HEK293T (cell line): Measurements from ENCODE around the gene DCX.

ENCODE experiments used
- FOXA1 ChIP-seq: fragments of 450-650 bp; IDR thresholded peaks from 2 replicates; pipeline ENCODE4 v1.6.1; 2016; ENCODE audit warnings: mild to moderate bottlenecking
- FOXK2 ChIP-seq: fragments of 450-650 bp; IDR thresholded peaks from 2 replicates; pipeline ENCODE4 v1.6.1; 2016; ENCODE audit warnings: mild to moderate bottlenecking
- HDGF ChIP-seq: fragments of 450-650 bp; IDR thresholded peaks from 2 replicates; pipeline ENCODE4 v1.6.1; 2017; ENCODE audit warnings: antibody characterized with exemption, borderline replicate concordance
- SP1 ChIP-seq: fragments of 450-650 bp; IDR thresholded peaks from 2 replicates; pipeline ENCODE4 v1.6.1; 2017
- SUZ12 ChIP-seq: fragments of 450-650 bp; IDR thresholded peaks from 2 replicates; pipeline ENCODE4 v1.6.1; 2016; ENCODE audit warnings: mild to moderate bottlenecking
- TF ChIP-seq, protein P1 (sequence below): fragments of 450-650 bp; IDR thresholded peaks from 2 replicates; pipeline ENCODE4 v1.6.1; 2016

DNA sequence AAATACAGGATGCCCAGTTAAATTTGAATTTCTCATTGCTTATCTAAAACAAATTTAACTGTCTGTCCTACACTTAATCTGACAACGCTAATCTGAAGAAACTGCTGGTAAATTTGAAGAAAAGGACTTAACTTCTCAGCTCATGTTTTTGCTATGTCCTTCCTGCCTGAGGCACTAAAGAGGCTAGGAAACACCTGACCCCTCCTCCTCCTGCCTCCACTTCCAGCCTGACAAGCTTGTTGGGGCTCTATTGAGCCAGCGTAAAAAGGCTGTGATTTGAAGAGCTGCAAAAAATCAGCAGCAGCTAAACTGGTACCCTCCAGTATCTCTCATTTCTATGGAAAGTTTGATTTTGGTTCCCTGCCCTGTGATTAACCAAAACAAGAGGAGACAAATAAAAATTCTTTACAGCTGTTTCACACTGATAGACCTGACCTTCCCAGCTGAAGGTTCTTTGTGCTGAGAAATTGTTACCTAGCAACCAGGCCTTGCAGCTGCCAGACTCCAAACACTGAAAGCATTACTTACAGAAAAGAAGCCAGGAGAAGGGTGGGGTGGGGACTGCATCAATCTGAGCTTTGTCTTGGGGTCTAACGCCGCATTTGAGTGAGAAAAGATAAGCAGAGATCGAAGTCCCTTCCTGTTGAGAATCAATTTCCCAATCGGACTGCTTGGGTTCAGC, 35.0 kb downstream of the DCX start:
- TF ChIP-seq SP1: no peak
- TF ChIP-seq, protein P1, sequence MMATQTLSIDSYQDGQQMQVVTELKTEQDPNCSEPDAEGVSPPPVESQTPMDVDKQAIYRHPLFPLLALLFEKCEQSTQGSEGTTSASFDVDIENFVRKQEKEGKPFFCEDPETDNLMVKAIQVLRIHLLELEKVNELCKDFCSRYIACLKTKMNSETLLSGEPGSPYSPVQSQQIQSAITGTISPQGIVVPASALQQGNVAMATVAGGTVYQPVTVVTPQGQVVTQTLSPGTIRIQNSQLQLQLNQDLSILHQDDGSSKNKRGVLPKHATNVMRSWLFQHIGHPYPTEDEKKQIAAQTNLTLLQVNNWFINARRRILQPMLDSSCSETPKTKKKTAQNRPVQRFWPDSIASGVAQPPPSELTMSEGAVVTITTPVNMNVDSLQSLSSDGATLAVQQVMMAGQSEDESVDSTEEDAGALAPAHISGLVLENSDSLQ: no peak
- TF ChIP-seq FOXA1: no peak
- TF ChIP-seq FOXK2: no peak
- TF ChIP-seq SUZ12: no peak
- TF ChIP-seq HDGF: no peak
